ENCODE results near the gene TSTD2. TPM values are rescaled to one million over a fixed set of nuclear protein-coding genes. Genes with fewer than 3 reads are reported as not detected.

Gene TSTD2
- polyA plus RNA-seq, 1 donor from 2014 or later = 50.0 TPM

GRCh38 chr9:97659771-97660170 is 26.6 kb upstream of the TSTD2 start:
- peaks cover 40% of the 10 kb centered on the region for H3K36me3 ChIP-seq (ENCODE audit: insufficient read depth, low read length)
- TF ChIP-seq EZH2 (IDR thresholded peaks at IDR 0.05; ENCODE audit: borderline replicate concordance, insufficient read depth, low read length, poor library complexity, severe bottlenecking) = no peak
- no peak for TF ChIP-seq MXI1 (conservative IDR thresholded peaks at IDR 0.05; ENCODE audit: poor library complexity, severe bottlenecking)
- no peak for TF ChIP-seq REST (IDR thresholded peaks at IDR 0.05; ENCODE audit: borderline replicate concordance)
- TF ChIP-seq CTCF (IDR thresholded peaks at IDR 0.05; ENCODE audit: poor library complexity, severe bottlenecking) = no peak
- no peak for TF ChIP-seq RAD21 (conservative IDR thresholded peaks at IDR 0.05)
- no peak for TF ChIP-seq POLR2AphosphoS5 (IDR thresholded peaks at IDR 0.05)
- TF ChIP-seq SMC3 (conservative IDR thresholded peaks at IDR 0.05; ENCODE audit: poor library complexity) = no peak
- TF ChIP-seq EP300 (conservative IDR thresholded peaks at IDR 0.05; ENCODE audit: poor library complexity, severe bottlenecking) = no peak
- no peak for TF ChIP-seq TAF1 (IDR thresholded peaks at IDR 0.05; ENCODE audit: low read depth)
- H3K9me2 ChIP-seq (ENCODE audit: insufficient read depth, low read length) = no peaks in the 10 kb centered on the region

GRCh38 chr9:97658707-97659106 is 25.5 kb upstream of the TSTD2 start:
- Histone ChIP-seq H3K36me3 (ENCODE audit: insufficient read depth, low read length) (peaks cover 36% of the 10 kb centered on the region), H3F3A (ENCODE audit: insufficient read depth, low read length, poor library complexity, severe bottlenecking) (no peaks in the 10 kb centered on the region), H3K27ac (ENCODE audit: low read length) (no peak overlapping the region), H3K9me2 (ENCODE audit: insufficient read depth, low read length) (no peaks in the 10 kb centered on the region), H3K9ac (ENCODE audit: low read length) (no peak overlapping the region), H3K9me3 (ENCODE audit: low read length) (no peaks in the 10 kb centered on the region), H3K27me3 (ENCODE audit: insufficient read depth, low read depth, low read length) (no peaks in the 10 kb centered on the region), H3K79me2 (replicated peaks; ENCODE audit: insufficient read depth, low read length) (no peaks in the 10 kb centered on the region), H3K4me2 (ENCODE audit: low read length) (no peak overlapping the region), H2AFZ (ENCODE audit: low read depth, low read length) (no peak overlapping the region), H4K20me1 (ENCODE audit: insufficient read depth) (no peaks in the 10 kb centered on the region), H3K4me3 (ENCODE audit: low read length) (no peak overlapping the region)
- TF ChIP-seq POLR2AphosphoS5 (IDR thresholded peaks at IDR 0.05) = no peak

More at GRCh38 chr9:97659771-97660170, 26.6 kb upstream of the TSTD2 start:
- no peak overlapping the region for H3K4me2 ChIP-seq (ENCODE audit: low read length)
- H3K27me3 ChIP-seq (ENCODE audit: insufficient read depth, low read depth, low read length) = no peaks in the 10 kb centered on the region
- H2AFZ ChIP-seq (ENCODE audit: low read depth, low read length) = no peak overlapping the region
- H3K79me2 ChIP-seq (replicated peaks; ENCODE audit: insufficient read depth, low read length) = no peaks in the 10 kb centered on the region
- no peak overlapping the region for H3K4me3 ChIP-seq (ENCODE audit: low read length)
- no peak overlapping the region for H3K9ac ChIP-seq (ENCODE audit: low read length)
- H3K27ac ChIP-seq (ENCODE audit: low read length) = no peak overlapping the region
- no peaks in the 10 kb centered on the region for H3K9me3 ChIP-seq (ENCODE audit: low read length)
- H4K20me1 ChIP-seq (ENCODE audit: insufficient read depth) = no peaks in the 10 kb centered on the region
- H3F3A ChIP-seq (ENCODE audit: insufficient read depth, low read length, poor library complexity, severe bottlenecking) = no peaks in the 10 kb centered on the region

- Histone ChIP-seq H3K9me2 (ENCODE audit: insufficient read depth, low read length) (no peaks in the 10 kb centered on the region), H3K9ac (ENCODE audit: low read length) (no peak overlapping the region), H3K9me3 (ENCODE audit: low read length) (no peaks in the 10 kb centered on the region), H3K36me3 (ENCODE audit: insufficient read depth, low read length) (peaks cover 14% of the 10 kb centered on the region), H2AFZ (ENCODE audit: low read depth, low read length) (no peak overlapping the region), H3K4me3 (ENCODE audit: low read length) (no peak overlapping the region), H3K27ac (ENCODE audit: low read length) (no peak overlapping the region), H3K79me2 (replicated peaks; ENCODE audit: insufficient read depth, low read length) (no peaks in the 10 kb centered on the region), H3F3A (ENCODE audit: insufficient read depth, low read length, poor library complexity, severe bottlenecking) (no peaks in the 10 kb centered on the region), H4K20me1 (ENCODE audit: insufficient read depth) (no peaks in the 10 kb centered on the region), H3K4me2 (ENCODE audit: low read length) (no peak overlapping the region), H3K27me3 (ENCODE audit: insufficient read depth, low read depth, low read length) (no peaks in the 10 kb centered on the region)
- TF ChIP-seq RAD21 (conservative IDR thresholded peaks at IDR 0.05) = no peak
- TF ChIP-seq POLR2AphosphoS5 (IDR thresholded peaks at IDR 0.05) = no peak
- TF ChIP-seq REST (IDR thresholded peaks at IDR 0.05; ENCODE audit: borderline replicate concordance) = no peak
- TF ChIP-seq EZH2 (IDR thresholded peaks at IDR 0.05; ENCODE audit: borderline replicate concordance, insufficient read depth, low read length, poor library complexity, severe bottlenecking) = no peak
- TF ChIP-seq SMC3 (conservative IDR thresholded peaks at IDR 0.05; ENCODE audit: poor library complexity) = no peak
- TF ChIP-seq CTCF (IDR thresholded peaks at IDR 0.05; ENCODE audit: poor library complexity, severe bottlenecking) = no peak
- TF ChIP-seq TAF1 (IDR thresholded peaks at IDR 0.05; ENCODE audit: low read depth) = no peak
- no peak for TF ChIP-seq EP300 (conservative IDR thresholded peaks at IDR 0.05; ENCODE audit: poor library complexity, severe bottlenecking)
- no peak for TF ChIP-seq MXI1 (conservative IDR thresholded peaks at IDR 0.05; ENCODE audit: poor library complexity, severe bottlenecking)
These were observed 18.5 kb upstream of the TSTD2 start for GRCh38 chr9:97651646-97652045.

Data from neural cell (in vitro differentiated cells).